WTC11 (cell line): ENCODE data around the gene GSTT2B.

Source experiments
- CREB1 ChIP-seq: sonication (generic); formaldehyde crosslinking; IDR thresholded peaks from 2 replicates; pipeline ENCODE4 v1.8.0; 2023; ENCODE audit warnings: mild to moderate bottlenecking, missing genetic modification reagents
- CREM ChIP-seq: sonication (generic); formaldehyde crosslinking; IDR thresholded peaks from 2 replicates; pipeline ENCODE4 v1.8.1; 2022; ENCODE audit warnings: mild to moderate bottlenecking, missing genetic modification reagents, moderate library complexity
- CTCF ChIP-seq: fragments of 200-600 bp; IDR thresholded peaks from 2 replicates; pipeline ENCODE4 v1.8.0; 2022; ENCODE audit warnings: antibody characterized with exemption
- ELF4 ChIP-seq: sonication (generic); formaldehyde crosslinking; IDR thresholded peaks from 2 replicates; pipeline ENCODE4 v1.8.1; 2022; ENCODE audit warnings: low read depth, mild to moderate bottlenecking, moderate library complexity, missing genetic modification reagents
- FOXP1 ChIP-seq: sonication (generic); formaldehyde crosslinking; IDR thresholded peaks from 2 replicates; pipeline ENCODE4 v1.8.0; 2022; ENCODE audit warnings: missing genetic modification reagents, mild to moderate bottlenecking, moderate library complexity, borderline replicate concordance
- MAX ChIP-seq: sonication (generic); formaldehyde crosslinking; IDR thresholded peaks from 2 replicates; pipeline ENCODE4 v1.8.0; 2022; ENCODE audit warnings: mild to moderate bottlenecking, missing genetic modification reagents
- NR1H2 ChIP-seq: sonication (generic); formaldehyde crosslinking; IDR thresholded peaks from 2 replicates; pipeline ENCODE4 v1.9.0; 2021; ENCODE audit warnings: mild to moderate bottlenecking, moderate library complexity, missing genetic modification reagents
- SMAD3 ChIP-seq: sonication (generic); formaldehyde crosslinking; IDR thresholded peaks from 2 replicates; pipeline ENCODE4 v1.8.0; 2022; ENCODE audit warnings: missing genetic modification reagents, mild to moderate bottlenecking, borderline replicate concordance
- SP1 ChIP-seq: sonication (generic); formaldehyde crosslinking; conservative IDR thresholded peaks from 2 replicates; pipeline ENCODE4 v1.8.1; 2022; ENCODE audit warnings: missing genetic modification reagents
- USF1 ChIP-seq: sonication (generic); formaldehyde crosslinking; IDR thresholded peaks from 2 replicates; pipeline ENCODE4 v1.8.0; 2022; ENCODE audit warnings: mild to moderate bottlenecking, missing genetic modification reagents
- TF ChIP-seq, protein P1 (sequence below): fragments of 250-450 bp; sonication (Bioruptor Pico); IDR thresholded peaks from 2 replicates; pipeline ENCODE4 v1.9.0; 2021; ENCODE audit warnings: mild to moderate bottlenecking
- TF ChIP-seq, protein P2 (sequence below): sonication (generic); formaldehyde crosslinking; IDR thresholded peaks from 2 replicates; pipeline ENCODE4 v1.8.1; 2023; ENCODE audit warnings: mild to moderate bottlenecking, missing genetic modification reagents, moderate library complexity

- no peak for TF ChIP-seq SP1 (CRISPR knock-in tag)
- no peak for TF ChIP-seq CTCF
- no peak for TF ChIP-seq USF1
- no peak for TF ChIP-seq ELF4
- TF ChIP-seq MAX (CRISPR knock-in tag), result no peak
- TF ChIP-seq, protein P1, sequence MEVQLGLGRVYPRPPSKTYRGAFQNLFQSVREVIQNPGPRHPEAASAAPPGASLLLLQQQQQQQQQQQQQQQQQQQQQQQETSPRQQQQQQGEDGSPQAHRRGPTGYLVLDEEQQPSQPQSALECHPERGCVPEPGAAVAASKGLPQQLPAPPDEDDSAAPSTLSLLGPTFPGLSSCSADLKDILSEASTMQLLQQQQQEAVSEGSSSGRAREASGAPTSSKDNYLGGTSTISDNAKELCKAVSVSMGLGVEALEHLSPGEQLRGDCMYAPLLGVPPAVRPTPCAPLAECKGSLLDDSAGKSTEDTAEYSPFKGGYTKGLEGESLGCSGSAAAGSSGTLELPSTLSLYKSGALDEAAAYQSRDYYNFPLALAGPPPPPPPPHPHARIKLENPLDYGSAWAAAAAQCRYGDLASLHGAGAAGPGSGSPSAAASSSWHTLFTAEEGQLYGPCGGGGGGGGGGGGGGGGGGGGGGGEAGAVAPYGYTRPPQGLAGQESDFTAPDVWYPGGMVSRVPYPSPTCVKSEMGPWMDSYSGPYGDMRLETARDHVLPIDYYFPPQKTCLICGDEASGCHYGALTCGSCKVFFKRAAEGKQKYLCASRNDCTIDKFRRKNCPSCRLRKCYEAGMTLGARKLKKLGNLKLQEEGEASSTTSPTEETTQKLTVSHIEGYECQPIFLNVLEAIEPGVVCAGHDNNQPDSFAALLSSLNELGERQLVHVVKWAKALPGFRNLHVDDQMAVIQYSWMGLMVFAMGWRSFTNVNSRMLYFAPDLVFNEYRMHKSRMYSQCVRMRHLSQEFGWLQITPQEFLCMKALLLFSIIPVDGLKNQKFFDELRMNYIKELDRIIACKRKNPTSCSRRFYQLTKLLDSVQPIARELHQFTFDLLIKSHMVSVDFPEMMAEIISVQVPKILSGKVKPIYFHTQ (CRISPR knock-in tag), result no peak
- TF ChIP-seq FOXP1 (CRISPR knock-in tag), result no peak
- TF ChIP-seq CREM (CRISPR knock-in tag), result no peak
- no peak for TF ChIP-seq CREB1 (CRISPR knock-in tag)
- TF ChIP-seq SMAD3 (CRISPR knock-in tag), result no peak
- TF ChIP-seq, protein P2, sequence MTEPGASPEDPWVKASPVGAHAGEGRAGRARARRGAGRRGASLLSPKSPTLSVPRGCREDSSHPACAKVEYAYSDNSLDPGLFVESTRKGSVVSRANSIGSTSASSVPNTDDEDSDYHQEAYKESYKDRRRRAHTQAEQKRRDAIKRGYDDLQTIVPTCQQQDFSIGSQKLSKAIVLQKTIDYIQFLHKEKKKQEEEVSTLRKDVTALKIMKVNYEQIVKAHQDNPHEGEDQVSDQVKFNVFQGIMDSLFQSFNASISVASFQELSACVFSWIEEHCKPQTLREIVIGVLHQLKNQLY (CRISPR knock-in tag), result no peak
- no peak for TF ChIP-seq NR1H2 (CRISPR knock-in tag)
Measured at GRCh38 chr22:23915290-23915689, 45.7 kb downstream of the GSTT2B start.
